GM21528 (cell line): ENCODE results near the gene TDRD7.
"Not testable (repeated sequence)": the region's sequence is repeated elsewhere in the genome, so short reads cannot be mapped to it uniquely, and the experiment has no call there.

Experiments used
- ATAC-seq: cut with Tn5 transposase; IDR thresholded peaks from one replicate; pipeline ENCODE4 v1.9.1; 2021; ENCODE audit warnings: mild to moderate bottlenecking, moderate library complexity; ENCODE audit not compliant: unreplicated experiment, low FRiP score

Gene TDRD7

DNA sequence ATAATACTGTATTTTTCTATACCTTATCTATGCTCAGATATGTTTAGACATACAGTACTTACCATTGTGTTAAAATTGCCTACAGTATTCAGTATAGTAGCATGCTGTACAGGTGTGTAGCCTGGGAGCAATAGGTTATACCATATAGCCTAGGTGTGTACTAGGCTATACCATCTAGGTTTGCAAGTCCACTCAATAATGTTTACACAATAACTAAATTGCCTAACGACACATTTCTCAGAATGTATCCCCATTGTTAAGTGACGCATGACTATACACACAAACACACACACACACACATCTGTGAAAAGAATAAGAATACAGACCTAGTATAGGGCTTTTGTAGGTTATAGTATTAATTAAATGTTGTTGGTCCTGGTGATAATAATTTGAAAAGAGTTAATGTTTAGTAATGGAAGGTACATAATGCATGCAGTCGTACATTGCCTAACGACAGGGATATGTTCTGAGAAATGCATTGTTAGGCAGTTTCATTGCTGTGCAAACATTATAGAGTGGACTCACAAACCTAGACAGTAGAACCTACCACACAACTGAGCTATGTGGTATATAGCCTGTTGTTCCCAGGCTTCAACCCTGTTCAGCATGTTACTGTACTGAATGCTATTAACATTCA, 13.6 kb downstream of the TDRD7 start:
- no peak for ATAC-seq

- no peak for ATAC-seq
Observed at GRCh38 chr9:97425973-97426336, 14.1 kb downstream of the TDRD7 start.

- ATAC-seq: no peak
Observed at GRCh38 chr9:97427885-97428284, 16.0 kb downstream of the TDRD7 start.

DNA sequence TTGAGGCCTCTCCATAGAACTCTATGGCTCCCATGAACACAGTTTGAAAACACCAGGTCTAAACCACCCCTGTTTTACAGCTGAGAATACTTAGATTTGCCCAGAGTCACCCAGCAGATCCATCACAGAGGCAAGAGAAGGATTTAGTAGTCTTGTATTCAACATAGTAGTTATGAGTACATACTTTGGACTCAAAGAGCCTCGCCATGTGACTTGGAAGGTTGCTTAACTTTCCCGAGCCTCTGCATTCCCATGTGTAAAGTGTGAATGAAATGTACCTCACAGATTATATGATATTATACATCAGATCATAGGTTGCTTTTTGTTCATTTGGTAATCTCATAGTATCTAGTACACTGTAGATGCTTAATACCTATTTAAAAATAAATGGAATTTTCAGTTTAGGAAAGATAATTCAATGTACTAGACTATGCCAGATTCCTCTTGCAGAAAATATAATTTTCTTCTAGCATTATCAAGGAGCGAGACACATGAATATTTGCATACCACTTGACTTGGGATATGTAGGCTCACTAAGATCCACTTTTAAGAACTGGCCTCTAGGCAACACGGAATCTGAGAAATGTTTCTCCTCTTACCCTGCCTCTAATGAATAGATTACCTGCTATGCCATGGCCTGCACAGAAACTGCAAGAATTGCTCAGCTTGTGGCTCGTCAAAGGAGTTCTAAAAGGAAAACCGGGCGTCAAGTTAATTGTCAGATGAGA, 18.6 kb downstream of the TDRD7 start:
- no peak for ATAC-seq

DNA sequence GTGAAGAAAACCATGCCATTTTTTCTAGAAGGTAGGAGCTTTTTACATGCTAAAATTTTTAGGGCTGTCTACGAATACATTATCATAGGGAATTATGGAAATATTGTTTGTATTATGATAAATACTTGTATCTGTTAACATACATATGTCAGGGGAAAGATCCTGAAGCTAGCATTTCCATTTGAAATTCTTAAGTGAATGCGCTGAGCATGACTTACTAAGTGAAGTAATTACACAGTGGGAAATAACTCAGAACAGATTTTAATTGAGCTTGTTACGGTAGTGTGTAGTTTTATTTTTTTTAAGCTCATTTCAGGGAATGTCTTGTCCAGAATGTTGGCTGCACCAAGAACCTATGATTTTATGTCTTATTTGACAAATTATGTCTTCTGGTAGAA, 19.1 kb downstream of the TDRD7 start:
- no peak for ATAC-seq

- no peak for ATAC-seq
Observed at GRCh38 chr9:97431549-97432143, 19.8 kb downstream of the TDRD7 start.

GRCh38 chr9:97437051-97437600, 25.2 kb downstream of the TDRD7 start:
- ATAC-seq: no peak

DNA sequence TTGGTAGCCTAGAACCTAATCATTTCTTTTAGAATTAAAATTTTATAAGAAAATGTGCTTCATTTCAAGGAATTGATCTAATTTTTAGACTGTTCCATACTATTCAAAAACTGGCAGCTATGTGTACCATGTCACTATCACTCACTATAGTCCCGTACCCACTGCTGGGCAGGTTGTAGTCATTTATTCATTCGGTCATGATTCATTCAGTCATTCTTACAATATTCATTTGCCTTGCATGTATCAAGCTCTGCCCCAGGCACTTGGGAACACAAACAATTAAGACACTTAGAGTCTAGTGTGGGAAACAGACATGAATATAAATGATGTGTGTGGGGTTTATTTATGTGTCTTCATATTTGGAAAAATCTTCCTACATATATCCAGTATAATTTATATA, 26.4 kb downstream of the TDRD7 start:
- no peak for ATAC-seq

DNA sequence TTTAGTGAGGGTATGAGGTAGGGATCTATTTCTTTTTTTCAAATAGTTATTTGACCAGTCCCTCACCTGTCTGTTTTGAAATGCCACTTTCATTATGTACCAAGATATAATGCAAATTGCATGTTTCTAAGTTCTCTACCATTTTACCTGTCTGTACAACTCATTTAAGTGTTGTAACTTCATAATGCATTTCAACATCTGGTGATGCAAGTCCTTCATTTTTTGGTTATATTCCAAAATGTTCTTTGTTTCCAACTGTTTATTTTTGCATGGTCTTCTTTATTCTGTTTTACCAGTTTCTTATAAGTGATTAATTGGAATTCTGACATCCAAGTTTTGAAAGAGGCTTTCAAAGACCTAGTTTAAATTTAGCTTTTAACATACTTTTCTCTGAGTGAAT, 26.8 kb downstream of the TDRD7 start:
- ATAC-seq: no peak

- no peak for ATAC-seq
Observed at GRCh38 chr9:97440160-97440559, 28.3 kb downstream of the TDRD7 start.

DNA sequence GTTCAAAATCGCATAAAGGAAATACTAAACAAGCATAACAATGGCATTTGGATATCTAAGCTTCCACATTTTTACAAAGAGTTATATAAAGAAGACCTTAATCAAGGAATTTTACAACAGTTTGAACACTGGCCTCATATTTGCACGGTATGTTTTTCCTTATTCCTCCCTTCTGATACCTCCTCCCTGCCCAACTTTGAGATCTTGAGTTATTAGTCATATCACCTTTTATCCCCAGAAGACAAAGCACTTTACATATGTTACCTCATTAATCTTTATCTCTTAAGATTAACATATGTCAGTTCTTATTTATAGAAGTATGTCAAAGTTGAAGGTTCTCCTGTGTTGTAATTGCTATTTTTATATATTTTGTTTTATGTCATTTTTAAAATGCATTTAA, 29.8 kb downstream of the TDRD7 start:
- ATAC-seq: no peak

DNA sequence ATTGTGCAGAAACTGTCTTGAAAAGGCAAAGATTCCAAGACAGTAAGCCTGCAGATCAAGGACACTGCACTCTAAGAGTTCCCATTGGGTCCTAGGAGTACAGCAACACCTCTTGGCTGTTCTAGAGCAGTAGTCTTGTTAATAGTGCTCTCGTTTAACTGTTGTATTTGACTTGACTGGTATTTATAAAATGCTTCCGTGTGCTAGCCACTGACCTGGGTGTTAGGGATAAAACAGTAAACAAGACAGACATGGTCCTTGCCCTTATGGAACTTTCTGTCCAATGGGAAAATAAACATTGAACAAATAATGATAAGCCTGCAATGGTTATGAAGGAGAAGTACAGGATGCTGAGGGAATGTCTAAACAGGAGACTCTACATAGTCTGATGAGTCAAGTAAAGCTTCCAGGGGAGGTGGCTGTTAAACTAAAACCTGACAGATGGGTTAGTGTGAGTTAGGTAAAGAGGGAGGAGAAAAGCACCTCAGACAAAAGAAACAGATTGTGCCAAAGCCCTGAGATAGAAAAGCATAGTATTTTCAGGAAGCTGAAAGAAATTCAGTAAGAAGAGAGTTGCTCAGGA, 33.3 kb downstream of the TDRD7 start:
- no peak for ATAC-seq

GRCh38 chr9:97447001-97447400, 35.1 kb downstream of the TDRD7 start:
- ATAC-seq: no peak

DNA sequence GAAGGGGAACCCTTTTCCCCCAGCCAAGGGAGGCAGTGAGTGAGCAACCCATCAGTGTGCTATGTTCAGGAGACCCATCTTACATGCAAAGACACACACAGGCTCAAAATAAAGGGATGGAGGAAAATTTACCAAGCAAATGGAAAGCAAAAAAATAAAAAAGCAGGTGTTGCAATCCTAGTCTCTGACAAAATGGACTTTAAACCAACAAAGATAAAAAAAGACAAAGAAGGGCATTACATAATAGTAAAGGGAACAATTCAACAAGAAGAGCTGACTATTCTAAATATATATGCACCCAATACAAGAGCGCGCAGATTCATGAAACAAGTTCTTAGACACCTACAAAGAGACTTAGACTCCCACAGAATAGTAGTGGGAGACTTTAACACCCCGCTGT, 41.7 kb downstream of the TDRD7 start:
- ATAC-seq: not testable (repeated sequence)

- not testable (repeated sequence) for ATAC-seq
Observed at GRCh38 chr9:97456841-97457240, 44.9 kb downstream of the TDRD7 start.

- no peak for ATAC-seq
Observed at GRCh38 chr9:97459326-97459725, 47.4 kb downstream of the TDRD7 start.

- ATAC-seq: no peak
Observed at GRCh38 chr9:97462159-97462558, 50.3 kb downstream of the TDRD7 start.

GRCh38 chr9:97462914-97463313, 51.0 kb downstream of the TDRD7 start:
- ATAC-seq: no peak

DNA sequence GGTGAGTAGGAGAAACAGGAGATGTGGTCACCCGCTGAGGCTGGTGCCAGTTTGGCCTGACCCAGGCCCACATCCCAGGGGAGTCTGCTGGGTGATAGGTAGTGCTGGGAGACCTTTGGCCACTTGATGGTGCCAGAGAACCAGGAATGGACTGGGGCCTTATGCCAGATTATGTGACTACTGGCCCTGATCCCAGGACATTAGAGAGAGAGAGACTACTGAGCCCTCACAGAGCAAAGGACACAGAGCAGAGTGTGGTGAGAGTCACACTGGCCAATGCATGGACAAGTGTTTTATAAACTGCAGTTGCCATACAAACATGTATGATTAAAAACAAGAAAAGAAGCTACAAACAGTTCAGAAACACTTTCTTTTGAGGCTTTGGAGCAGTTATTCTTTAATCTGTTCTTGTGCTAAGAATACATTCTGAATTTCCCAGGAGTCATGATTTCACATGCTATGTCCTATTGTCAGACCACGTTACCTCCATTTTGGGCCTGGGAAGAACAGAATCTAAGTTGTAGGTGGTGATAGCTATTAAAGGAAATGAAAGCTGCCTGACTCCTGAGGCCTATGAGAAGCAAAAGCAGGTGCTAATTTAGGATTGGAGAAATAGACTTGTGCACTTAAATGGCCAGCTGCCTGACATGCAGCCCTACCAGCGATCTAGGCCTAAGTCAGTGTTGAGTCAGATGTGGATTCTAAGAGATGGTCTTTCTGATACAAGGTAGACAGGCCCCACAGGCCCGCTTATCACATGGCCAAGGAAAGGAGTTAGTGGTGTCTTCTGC, 57.0 kb downstream of the TDRD7 start:
- ATAC-seq: peak; percentile 79

DNA sequence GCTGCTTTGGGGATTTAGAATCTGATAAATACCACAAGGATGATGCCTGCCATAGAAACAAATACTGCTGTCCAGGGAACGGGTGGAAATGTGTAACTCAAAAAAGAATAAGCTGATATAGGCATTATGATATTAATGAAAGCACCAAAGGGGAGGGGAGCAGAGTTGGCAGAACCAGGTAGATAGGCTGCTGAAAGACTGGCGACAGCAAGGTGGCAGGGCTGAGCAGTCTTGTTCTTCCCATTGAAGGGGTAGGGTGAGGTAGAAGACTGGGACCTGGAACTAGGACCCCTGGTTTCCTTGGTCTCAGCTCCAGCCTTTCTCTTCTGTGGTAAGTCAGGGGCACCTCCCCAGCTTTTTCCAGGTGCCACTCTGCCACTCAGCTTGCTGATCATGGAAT, 58.2 kb downstream of the TDRD7 start:
- ATAC-seq: no peak

DNA sequence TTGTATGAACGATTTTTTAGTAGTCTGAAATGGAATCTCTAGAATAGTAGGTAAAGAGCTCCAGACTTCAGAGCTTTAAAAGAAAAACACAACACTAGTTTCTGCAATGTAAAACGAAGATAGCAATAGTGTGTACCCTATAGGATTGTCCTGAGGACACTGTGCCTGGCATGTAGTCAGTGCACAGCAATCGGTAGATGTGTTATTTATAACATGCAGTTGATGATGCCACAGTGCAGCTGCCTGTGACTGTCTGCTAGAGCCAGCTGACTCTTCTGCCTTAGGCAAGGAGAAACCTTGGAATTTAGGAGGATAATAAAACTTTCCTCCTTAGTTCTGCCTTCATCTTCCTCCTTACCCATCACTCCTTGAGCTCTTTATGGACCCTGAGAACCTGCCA, 61.8 kb downstream of the TDRD7 start:
- ATAC-seq: no peak
